SK-N-SH (cell line): ENCODE measurements around the gene AIMP1.

Experiments used
- CTCF ChIP-seq: fragments of 200-600 bp; sonication (generic); IDR thresholded peaks from 2 replicates; pipeline ENCODE4 v1.6.1; 2017; ENCODE audit warnings: antibody characterized with exemption, mild to moderate bottlenecking, moderate library complexity
- RXRA ChIP-seq: IDR thresholded peaks from 2 replicates; pipeline ENCODE4 v1.4.0; 2012; ENCODE audit warnings: low read depth, mild to moderate bottlenecking, borderline replicate concordance
- SMC3 ChIP-seq: IDR thresholded peaks from 2 replicates; pipeline ENCODE4 v1.6.1; 2012; ENCODE audit warnings: low read depth, low read length, improper control_type of control experiment

GRCh38 chr4:106291678-106292077 is 24.7 kb upstream of the AIMP1 start:
- no peak for TF ChIP-seq CTCF
- TF ChIP-seq SMC3: no peak
- TF ChIP-seq RXRA: no peak
